Measurements from ENCODE around the gene STXBP5L. TPM values are rescaled to one million over a fixed set of nuclear protein-coding genes. Genes with fewer than 3 reads are reported as not detected.

STXBP5L gene
- polyA plus RNA-seq, 2 of the 4 experiments (the other 2 are of a cell fraction), result 0.08 TPM; not detected in 1

- Histone ChIP-seq H3K4me1 (peaks cover 7% of the 10 kb centered on the region), H3K4me2 (no peak overlapping the region), H3K4me3 (no peak overlapping the region), H3K9me3 (no peaks in the 10 kb centered on the region), H3K27ac (peak overlapping the region; percentile 2 to 57; a peak in 2 of 6 replicates)
- peak; percentile 46 for FAIRE-seq
- no peak for DNase-seq (ENCODE audit: low read depth in 1 of 2, low spot score in 1 of 2)
- no peak for ATAC-seq
- POLR2A ChIA-PET, result no interaction called here
- CTCF ChIA-PET, result no interaction called here
- TF ChIP-seq FOSL2 (IDR thresholded peaks at IDR 0.05) (no peak), FOSL2 (CRISPR knock-in tag; IDR thresholded peaks at IDR 0.05) (peak; percentile 32; the same call in 1 of the 2 replicates), MAFK (IDR thresholded peaks at IDR 0.05; ENCODE audit: partially characterized antibody) (peak; percentile 94), RARB (CRISPR knock-in tag; IDR thresholded peaks at IDR 0.05) (no peak), HOXB13 (CRISPR knock-in tag; IDR thresholded peaks at IDR 0.05; ENCODE audit: low read depth) (no peak), RCOR1 (IDR thresholded peaks at IDR 0.05; ENCODE audit: low read depth, low read length) (no peak), POLR2A (IDR thresholded peaks at IDR 0.05; ENCODE audit: low read length) (no peak), REST (IDR thresholded peaks at IDR 0.05) (no peak), HMGXB4 (CRISPR knock-in tag; IDR thresholded peaks at IDR 0.05; ENCODE audit: borderline replicate concordance) (no peak), NFE2L2 (conservative IDR thresholded peaks at IDR 0.05; ENCODE audit: low read length) (peak; percentile 51), MYC (IDR thresholded peaks at IDR 0.05; ENCODE audit: borderline replicate concordance, low read length) (no peak), ELK1 (IDR thresholded peaks at IDR 0.05; ENCODE audit: low read depth, low read length) (no peak), JUNB (IDR thresholded peaks at IDR 0.05) (no peak), RNF2 (IDR thresholded peaks at IDR 0.05; ENCODE audit: borderline replicate concordance, low read depth) (no peak), ESRRA (IDR thresholded peaks at IDR 0.05; ENCODE audit: borderline replicate concordance, low read length) (no peak), POLR2AphosphoS2 (conservative IDR thresholded peaks at IDR 0.05; ENCODE audit: low read length) (no peak), NR3C1 (IDR thresholded peaks at IDR 0.05) (no peak)
- TF ChIP-seq, protein P1, sequence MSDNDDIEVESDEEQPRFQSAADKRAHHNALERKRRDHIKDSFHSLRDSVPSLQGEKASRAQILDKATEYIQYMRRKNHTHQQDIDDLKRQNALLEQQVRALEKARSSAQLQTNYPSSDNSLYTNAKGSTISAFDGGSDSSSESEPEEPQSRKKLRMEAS (IDR thresholded peaks at IDR 0.05), result no peak
- TF ChIP-seq, protein P2, sequence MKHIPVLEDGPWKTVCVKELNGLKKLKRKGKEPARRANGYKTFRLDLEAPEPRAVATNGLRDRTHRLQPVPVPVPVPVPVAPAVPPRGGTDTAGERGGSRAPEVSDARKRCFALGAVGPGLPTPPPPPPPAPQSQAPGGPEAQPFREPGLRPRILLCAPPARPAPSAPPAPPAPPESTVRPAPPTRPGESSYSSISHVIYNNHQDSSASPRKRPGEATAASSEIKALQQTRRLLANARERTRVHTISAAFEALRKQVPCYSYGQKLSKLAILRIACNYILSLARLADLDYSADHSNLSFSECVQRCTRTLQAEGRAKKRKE (CRISPR knock-in tag; IDR thresholded peaks at IDR 0.05; ENCODE audit: low read depth), result no peak
These were observed 555.7 kb downstream of the STXBP5L start for GRCh38 chr3:121463745-121464144.

DNA sequence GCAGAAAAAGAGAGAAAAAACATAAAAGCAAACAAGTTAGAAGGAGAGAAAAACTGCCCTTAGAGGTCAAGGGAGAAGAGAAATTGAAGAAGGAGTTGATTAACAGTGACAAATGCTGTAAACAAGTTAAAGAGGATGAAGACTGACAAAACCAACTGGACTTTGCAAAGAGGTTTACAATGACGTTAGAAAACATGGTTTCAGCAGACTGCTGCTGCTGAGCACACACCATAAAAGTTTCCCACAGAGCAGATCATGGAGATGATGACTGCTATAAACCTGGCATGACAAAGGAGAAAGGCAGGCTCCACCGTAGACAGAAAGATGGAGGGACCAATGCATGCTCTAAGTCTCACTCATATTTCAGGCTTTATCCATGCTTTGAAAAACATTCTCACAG lies 559.1 kb downstream of the STXBP5L start:
- CTCF ChIA-PET, result no interaction called here
- no peak overlapping the region for H3K4me2 ChIP-seq
- POLR2A ChIA-PET, result no interaction called here
- H3K4me3 ChIP-seq, result no peak overlapping the region
- TF ChIP-seq EHF (CRISPR knock-in tag; IDR thresholded peaks at IDR 0.05) (no peak), PHF8 (IDR thresholded peaks at IDR 0.05; ENCODE audit: borderline replicate concordance, low read depth) (no peak), HDAC2 (IDR thresholded peaks at IDR 0.05) (no peak), EP300 (IDR thresholded peaks at IDR 0.05) (no peak), CHD2 (IDR thresholded peaks at IDR 0.05; ENCODE audit: low read length, partially characterized antibody) (no peak), ZNF302 (CRISPR knock-in tag; IDR thresholded peaks at IDR 0.05) (no peak), FOXS1 (CRISPR knock-in tag; IDR thresholded peaks at IDR 0.05) (no peak), SREBF2 (IDR thresholded peaks at IDR 0.05) (no peak), KDM1A (IDR thresholded peaks at IDR 0.05; ENCODE audit: low read depth) (no peak), HOXB5 (CRISPR knock-in tag; IDR thresholded peaks at IDR 0.05) (no peak), ZC3H11A (IDR thresholded peaks at IDR 0.05) (no peak)
- no peak overlapping the region for H3K27ac ChIP-seq
- 82% methylated on average over 2 of the region's 2 CpGs for WGBS (ENCODE audit: missing lambda C conversion rate)
- DNase-seq (ENCODE audit: low read depth in 1 of 2, low spot score in 1 of 2) (no peak), ATAC-seq (no peak), FAIRE-seq (no peak)
- peaks cover 7% of the 10 kb centered on the region for H3K4me1 ChIP-seq
- no peaks in the 10 kb centered on the region for H3K9me3 ChIP-seq
